Activated CD8-positive, alpha-beta memory T cell treated with anti-CD3 and anti-CD28 coated beads, Interleukin-2, amount 50 U/mL, for 48 hours (primary cell): ENCODE data around the gene E2F2.

Source experiments
- DNase-seq: peaks from one replicate; pipeline ENCODE4 v3.0.0-alpha.2; 2020

E2F2 gene

GRCh38 chr1:23481026-23481597 is 49.9 kb downstream of the E2F2 start:
- DNase-seq = no peak

GRCh38 chr1:23480187-23481025 is 50.6 kb downstream of the E2F2 start:
- no peak for DNase-seq

GRCh38 chr1:23479666-23479941 is 51.4 kb downstream of the E2F2 start:
- DNase-seq = no peak

- DNase-seq = no peak
These were observed 52.0 kb downstream of the E2F2 start for GRCh38 chr1:23478896-23479665.

- DNase-seq = no peak
These were observed 53.5 kb downstream of the E2F2 start for GRCh38 chr1:23477359-23478144.

GRCh38 chr1:23475641-23476040 is 55.4 kb downstream of the E2F2 start:
- DNase-seq = no peak

GRCh38 chr1:23475134-23475628 is 55.9 kb downstream of the E2F2 start:
- DNase-seq = no peak

- no peak for DNase-seq
These were observed 57.8 kb downstream of the E2F2 start for GRCh38 chr1:23473037-23473800.

- DNase-seq = no peak
These were observed 58.5 kb downstream of the E2F2 start for GRCh38 chr1:23472351-23473036.

- DNase-seq = no peak
These were observed 59.5 kb downstream of the E2F2 start for GRCh38 chr1:23471473-23472075.

- no peak for DNase-seq
These were observed 60.6 kb downstream of the E2F2 start for GRCh38 chr1:23470282-23471070.

- no peak for DNase-seq
These were observed 61.6 kb downstream of the E2F2 start for GRCh38 chr1:23469372-23469982.

GRCh38 chr1:23466423-23466989 is 64.5 kb downstream of the E2F2 start:
- DNase-seq = no peak

GRCh38 chr1:23463286-23463685 is 67.7 kb downstream of the E2F2 start:
- DNase-seq = no peak

GRCh38 chr1:23462766-23463165 is 68.3 kb downstream of the E2F2 start:
- no peak for DNase-seq

- no peak for DNase-seq
These were observed 70.0 kb downstream of the E2F2 start for GRCh38 chr1:23461050-23461449.

GRCh38 chr1:23460519-23460918 is 70.5 kb downstream of the E2F2 start:
- no peak for DNase-seq

GRCh38 chr1:23459338-23459757 is 71.7 kb downstream of the E2F2 start:
- no peak for DNase-seq
